ENCODE data around the gene SEMA6A.

The SEMA6A gene

GRCh38 chr5:116576053-116576713 is 1.6 kb upstream of the SEMA6A start:
- no peak for DNase-seq

- DNase-seq, result no peak
These were observed 866 bp upstream of the SEMA6A start for GRCh38 chr5:116575326-116576052.

GRCh38 chr5:116573702-116574366 is 789 bp downstream of the SEMA6A start:
- DNase-seq, result no peak

DNA sequence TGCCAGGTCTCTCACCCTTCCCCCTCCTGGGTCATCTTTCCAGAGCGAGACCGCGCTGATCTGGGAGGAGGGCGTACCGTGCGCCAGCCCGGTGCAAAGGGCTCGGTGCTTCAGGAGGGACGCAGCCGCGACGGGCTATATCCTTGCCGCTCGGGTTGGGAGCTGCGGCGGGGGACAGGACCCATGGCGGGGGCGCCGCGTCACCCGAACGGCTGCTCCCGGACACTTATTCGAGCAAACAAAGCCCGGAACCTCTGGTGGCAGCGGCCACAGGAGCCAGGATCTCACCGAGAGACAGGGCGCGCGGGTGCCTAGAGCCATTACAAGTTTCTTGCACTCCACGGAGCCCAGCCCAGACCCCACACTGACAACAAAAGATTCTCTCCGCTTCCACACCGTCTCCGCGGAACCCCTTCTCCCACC is 1.3 kb downstream of the SEMA6A start:
- DNase-seq, result peak; percentile 19

DNA sequence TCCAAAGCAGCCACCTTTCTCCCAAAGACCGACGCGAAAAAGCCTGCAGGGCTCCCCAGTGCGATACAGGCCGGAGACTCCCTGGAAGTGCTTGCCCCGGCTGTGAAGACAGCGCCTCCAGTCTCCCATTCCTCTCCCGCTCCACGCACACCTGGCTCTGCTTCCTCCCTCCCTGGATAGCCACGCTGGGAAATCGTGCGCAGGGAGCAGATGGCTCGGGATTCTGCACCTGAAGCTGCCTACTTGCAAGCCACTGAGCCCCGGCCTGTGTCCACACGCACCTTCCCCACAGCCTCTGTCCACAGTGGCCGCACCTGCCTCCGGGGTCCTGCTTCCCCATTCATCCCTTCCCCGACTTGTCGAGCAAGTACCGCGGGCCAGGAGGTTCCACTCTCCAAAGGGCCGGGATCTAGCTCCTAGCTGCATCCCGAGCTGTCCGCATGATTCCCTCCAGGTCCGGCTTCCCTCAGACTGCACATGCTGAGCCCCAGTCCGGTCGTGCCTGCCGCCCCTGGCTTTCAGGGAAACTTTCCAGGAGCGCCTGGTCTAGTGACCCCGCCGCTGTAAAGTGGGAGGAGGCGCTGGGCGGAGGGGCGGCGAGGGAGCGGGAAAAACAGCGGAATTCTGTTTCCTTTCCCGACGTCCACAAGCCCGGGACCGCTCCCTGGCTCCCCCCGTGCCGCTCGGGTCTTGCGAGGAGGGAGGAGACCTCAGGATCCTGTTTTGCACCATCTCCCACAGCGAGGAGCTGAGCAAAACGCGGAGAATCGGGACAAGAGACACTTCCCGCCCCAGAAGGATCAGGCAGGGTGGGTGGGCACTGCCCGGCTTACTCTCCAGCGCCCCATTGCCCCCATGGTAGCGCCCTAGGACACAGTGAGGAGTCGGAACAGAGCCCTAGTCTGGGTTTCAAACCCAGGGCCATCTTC is 2.0 kb downstream of the SEMA6A start:
- DNase-seq, result no peak

- no peak for DNase-seq
These were observed 2.9 kb downstream of the SEMA6A start for GRCh38 chr5:116571568-116572349.

- DNase-seq, result no peak
These were observed 4.6 kb downstream of the SEMA6A start for GRCh38 chr5:116569999-116570398.

GRCh38 chr5:116567106-116567505 is 7.5 kb downstream of the SEMA6A start:
- DNase-seq, result no peak

- DNase-seq, result no peak
These were observed 8.4 kb downstream of the SEMA6A start for GRCh38 chr5:116566251-116566650.

GRCh38 chr5:116564756-116565490 is 9.7 kb downstream of the SEMA6A start:
- no peak for DNase-seq

DNA sequence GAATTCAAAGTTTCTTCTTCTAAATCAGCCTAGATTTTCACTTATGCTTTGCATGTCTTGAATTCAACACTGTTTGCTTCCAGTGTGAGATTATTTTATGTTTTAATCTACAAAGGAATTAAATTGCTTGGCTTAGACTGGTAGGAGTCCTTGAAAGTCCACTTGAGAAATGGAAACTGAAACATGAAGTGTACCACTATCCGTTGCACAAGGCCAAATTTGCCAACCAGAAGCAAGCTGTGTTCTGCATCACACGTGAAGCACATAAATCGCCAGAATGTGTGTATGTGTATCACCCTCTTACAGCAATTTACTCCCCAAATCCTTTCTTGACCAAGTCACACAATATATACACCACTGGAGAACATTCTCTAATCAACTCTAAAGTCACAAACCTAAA is 10.3 kb downstream of the SEMA6A start:
- peak; percentile 5 for DNase-seq

DNA sequence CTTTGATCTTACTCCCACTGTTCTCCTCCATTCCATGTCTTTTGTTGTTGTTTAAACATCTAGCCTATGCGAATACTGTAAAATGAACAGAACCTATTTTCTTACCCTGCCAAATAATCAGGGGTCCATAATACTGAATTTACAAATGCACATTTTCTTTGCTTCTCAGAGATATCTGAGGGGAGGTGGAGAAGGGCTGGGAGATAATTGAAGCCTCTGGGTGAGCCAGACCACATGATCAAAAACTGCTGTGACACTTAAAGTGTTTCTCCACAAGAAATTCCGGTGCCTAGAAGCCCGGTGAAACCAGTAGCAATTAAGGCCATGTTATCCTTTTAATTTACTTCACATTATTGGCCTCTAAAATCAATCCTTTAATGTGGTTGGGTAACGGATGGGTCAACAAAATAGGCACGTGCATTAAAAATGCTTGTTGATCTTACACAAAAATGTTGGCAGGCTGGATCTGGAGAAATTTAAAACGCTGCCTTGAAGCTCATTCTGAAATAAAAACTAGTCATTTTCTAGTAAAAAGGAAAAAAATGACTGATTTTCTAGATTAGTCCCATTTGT is 10.8 kb downstream of the SEMA6A start:
- DNase-seq, result no peak

DNA sequence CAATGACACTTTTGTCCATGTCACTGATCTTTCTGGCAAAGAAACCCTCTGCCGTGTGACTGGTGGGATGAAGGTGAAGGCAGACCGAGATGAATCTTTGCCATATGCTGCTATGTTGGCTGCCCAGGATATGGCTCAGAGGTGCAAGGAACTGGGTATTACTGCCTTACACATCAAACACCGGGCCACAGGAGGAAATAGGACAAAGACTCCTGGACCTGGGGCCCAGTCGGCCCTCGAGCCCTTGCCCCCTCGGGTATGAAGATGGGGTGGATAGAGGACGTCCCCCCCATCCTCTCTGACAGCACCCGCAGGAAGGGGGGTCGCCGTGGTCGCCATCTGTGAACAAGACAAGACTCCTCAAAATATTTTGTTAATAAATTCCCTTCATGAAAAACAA is 12.0 kb downstream of the SEMA6A start:
- no peak for DNase-seq

DNA sequence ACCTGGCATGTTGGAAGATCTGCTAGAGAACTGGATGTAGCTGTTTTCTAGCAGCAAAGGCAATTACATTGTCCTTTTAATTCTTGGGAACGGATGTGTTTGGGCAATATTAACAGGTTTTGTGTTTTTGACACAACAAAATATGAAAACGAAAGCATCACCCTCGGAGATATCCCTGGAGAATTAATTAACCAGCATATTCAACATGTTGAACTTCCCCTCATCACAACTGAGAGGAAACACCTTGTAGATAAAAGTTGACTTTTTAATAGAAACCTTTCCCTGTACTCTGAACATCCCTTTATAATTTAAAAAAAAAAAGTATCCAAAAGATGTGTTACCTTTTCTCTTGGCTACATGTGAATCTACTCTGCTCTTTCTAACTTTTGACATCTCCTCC is 13.0 kb downstream of the SEMA6A start:
- no peak for DNase-seq

- DNase-seq, result no peak
These were observed 14.9 kb downstream of the SEMA6A start for GRCh38 chr5:116559673-116560164.

- no peak for DNase-seq
These were observed 15.4 kb downstream of the SEMA6A start for GRCh38 chr5:116559239-116559638.

DNA sequence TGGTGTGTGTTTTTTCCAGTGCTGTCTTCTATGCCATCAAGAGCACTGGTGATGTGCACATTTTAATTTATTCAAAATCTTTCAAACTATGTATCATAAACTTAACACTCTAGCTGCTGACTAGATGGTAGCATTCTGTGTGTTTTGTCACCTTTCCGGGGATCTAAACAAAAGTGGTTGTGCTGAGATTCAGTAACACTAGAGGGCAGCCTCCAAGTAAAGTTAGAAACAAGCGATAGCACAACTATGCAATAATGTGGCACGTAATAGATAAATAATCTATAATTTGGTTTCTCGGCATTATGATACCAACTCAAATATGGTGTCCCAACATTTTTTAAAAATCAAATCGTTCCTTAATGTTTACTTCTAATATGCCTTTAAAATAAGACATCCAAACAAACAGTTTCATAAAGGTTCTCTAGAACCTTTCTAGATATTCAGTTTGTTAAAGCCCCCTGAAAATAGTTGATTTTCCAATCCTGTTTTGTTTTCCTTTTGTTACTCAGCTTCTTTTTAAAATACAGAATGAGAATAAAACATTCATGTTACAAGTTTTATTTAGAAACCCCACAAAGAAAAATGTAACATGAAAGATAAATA is 16.9 kb downstream of the SEMA6A start:
- DNase-seq, result no peak

GRCh38 chr5:116554764-116555163 is 19.9 kb downstream of the SEMA6A start:
- no peak for DNase-seq

- DNase-seq, result no peak
These were observed 21.3 kb downstream of the SEMA6A start for GRCh38 chr5:116553366-116553765.

GRCh38 chr5:116550082-116550481 is 24.5 kb downstream of the SEMA6A start:
- DNase-seq, result no peak

Data from DMS79 (cell line).